NCI-H1436 treated with DMSO at 0.1 percent for 48 hours (cell line): ENCODE measurements around the gene CCND1.
A peak's percentile ranks its signal among the peaks of the same experiment; 100 is the strongest.
"Not testable (repeated sequence)": the region's sequence is repeated elsewhere in the genome, so short reads cannot be mapped to it uniquely, and the experiment has no call there.

Source experiments
- DNase-seq: peaks from one replicate; lab custom pipeline; 2025; lab: John Stamatoyannopoulos, UW

Gene CCND1

DNA sequence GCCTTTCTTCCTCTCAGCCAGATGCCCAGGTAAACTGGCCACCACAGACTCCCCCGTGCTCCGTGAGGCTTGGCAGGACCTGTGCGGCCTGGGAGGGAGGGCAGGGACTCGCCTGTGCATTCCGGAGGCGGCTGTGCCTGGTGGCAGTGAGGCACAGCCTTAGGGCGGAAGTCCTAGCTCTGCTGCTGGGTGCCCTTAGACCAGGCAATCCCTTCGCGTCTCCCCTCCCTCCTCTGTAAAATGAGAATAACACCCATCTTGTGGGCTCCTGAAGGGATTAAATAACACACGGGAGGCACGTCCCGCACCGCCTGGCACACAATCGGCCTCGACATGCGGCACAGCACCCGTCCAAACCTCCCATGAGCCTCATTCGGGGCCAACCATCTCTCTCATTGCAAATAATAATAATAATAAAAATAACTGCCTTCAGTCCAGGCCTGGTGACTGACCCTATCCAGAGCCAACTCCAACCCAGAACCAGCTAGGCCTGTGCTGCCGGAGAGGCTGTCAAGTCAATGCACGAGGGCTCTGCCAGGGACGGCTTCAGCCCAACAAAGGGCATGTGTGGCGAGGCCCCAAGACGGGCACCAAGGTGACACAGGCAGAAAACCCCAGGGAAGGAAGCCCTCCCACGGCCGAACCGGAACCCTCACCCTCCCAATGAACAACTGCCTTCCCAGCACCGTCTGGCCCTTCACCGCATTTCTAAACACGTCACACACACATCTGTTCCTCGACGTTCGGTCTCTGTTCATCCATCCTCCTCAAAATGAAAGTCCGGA lies 26.0 kb downstream of the CCND1 start:
- no peak for DNase-seq

DNA sequence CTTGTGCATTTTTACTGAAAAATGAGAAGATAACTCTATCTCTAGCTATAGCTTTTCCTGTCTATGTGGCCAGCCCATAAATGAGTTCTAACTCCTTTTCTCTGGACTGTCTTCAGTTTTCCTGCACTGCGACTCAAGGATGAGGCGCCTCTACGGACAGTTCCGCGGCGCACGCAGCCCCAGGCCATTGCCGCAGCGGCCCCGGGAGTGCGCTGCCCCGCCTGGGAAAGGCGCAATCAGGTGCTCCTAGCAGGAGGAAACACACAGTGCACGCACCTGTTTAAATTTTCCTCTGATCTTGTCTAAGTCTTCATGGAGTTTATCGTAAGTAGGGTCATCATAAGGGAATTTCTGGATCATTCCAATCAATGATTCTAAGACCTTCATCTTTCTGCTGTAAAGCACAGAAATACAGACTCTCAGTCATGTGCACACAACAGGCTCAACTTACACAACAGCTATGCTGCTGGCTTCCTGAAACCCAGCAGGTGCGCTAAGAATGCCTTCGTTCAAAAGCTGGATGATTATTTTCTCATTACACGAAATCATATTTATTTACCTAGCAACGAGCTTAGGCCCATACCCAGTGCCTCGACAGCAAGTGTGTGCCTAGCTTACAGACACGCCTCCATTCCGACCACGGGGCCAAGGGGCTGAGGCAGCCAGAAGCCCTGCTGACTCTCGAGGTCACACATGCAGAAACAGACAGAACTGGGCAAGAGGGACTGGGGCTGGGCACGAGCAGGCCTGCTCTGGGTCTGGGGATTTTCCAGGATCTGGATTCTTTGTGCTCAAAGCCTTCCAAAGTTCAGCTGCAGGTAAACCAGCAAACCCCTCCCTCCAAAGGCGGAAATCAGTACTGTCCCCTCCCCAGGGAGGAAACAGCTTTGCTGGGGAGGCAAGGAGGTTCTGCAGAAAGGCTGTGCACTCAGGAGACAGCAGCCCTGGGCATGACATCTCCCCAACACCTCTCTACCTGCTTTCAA lies 27.0 kb downstream of the CCND1 start:
- DNase-seq, result peak; percentile 69

DNA sequence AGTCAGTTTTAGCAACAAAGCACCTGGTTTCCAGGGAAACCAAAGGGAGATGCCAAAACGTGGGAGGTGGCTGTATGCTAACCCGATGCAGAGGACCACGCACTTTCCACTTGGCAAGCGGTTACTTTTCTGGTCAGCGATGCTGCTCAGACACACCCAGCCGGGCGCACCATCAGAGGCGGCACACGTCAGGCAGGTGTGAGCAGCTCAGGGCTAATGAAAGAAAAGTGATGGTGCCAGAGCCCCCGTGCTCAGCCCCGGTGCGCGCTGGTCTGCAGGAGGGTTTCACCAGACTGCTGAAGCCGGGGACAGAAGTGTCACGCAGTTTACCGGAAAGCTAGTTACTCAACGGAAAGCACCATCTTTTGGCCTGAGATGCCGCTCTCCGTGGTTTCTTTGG lies 28.5 kb downstream of the CCND1 start:
- DNase-seq, result no peak

DNA sequence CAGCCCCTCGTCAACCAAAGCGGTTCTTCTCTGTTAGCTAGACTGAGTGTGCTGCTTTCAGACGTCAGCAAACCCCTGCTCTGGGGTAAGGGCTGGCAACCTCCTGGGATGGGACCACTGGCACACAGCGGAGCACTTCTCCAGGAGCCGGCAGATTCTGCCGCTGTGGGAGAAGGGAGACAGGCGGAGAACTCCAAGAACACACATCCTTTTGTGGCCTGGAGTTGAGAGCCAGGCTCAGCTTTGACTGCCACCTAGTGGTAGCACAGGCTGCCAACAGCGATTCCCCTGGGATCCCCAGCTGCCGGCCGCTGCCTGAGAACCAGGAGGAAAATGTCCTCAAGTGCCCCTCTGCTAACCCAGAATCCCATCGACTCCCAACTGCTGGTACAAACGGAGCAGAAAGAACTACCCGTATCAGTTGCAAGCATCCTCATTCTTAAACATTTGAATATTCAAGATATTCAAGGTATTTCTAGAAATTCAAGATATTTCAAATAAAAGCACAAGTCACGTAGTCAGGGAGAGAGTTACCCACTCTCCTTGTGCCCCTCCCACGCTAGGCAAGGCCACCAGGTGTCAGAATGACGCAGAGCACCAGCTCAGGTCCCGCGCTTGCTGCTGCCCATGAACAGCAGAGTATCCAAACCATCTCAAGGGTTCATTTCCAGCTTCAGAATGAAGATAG lies 29.3 kb downstream of the CCND1 start:
- DNase-seq, result no peak

DNA sequence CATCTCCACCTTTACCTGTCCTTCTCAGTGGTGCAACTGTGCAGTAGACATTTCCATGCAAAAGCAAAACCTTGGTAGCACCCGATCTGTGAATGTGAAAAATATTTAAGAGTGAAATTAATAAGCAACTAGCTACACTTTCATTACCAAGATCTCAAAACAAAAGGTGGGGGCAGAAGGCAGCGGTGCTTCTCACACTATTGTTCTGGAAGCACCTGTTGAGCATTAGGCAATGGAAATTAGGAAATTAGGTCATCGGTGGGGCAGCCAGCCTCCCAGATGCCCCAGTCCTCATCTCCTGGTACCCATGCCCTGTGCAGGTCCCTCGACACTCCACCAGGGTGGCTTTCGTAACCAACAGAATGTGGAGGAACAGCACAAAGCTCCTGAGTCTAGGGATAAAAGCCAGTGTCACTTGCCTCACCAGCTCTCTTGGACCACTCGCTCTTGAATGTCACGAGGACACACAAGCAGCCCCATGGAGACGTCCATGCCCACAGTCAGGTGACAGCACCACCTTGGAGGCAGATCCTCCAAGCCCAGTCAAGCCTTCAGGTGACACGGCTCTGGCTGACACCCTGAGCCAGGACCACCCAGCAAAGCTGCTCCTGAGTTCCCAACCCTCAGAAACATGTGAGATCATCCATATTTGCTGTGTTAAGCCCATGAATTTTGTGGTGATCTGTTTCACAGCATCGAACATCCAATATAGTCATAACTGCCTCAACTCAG lies 30.9 kb downstream of the CCND1 start:
- DNase-seq, result no peak

DNA sequence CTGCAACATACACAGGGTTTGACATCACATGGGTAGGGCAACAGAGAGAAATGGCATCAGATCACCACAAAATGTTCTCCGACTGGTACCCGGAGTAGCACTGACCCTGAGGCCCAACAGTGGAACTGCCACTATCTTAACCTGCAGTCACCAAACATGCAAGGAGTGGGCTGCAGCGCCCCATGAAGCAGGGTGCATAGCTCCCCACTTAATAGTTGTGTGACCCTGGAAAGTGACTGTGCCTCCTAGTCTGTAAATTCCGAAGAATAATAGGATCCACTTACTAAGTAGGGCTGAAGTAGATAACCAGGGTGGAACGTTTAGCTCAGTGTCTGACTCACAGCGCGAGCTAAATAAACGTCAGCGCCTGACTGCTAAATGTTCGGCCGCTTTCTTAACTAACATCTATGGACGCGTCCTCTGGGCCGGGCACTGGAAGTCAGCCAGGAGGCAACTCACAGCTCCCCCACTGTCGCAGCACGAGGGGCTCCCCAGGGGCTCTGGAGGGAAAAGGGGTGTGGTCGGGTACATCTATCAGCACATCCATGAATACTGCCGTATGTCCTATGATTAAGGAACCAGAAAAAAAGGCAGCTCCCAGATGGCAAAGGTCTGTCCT lies 33.4 kb downstream of the CCND1 start:
- no peak for DNase-seq

DNA sequence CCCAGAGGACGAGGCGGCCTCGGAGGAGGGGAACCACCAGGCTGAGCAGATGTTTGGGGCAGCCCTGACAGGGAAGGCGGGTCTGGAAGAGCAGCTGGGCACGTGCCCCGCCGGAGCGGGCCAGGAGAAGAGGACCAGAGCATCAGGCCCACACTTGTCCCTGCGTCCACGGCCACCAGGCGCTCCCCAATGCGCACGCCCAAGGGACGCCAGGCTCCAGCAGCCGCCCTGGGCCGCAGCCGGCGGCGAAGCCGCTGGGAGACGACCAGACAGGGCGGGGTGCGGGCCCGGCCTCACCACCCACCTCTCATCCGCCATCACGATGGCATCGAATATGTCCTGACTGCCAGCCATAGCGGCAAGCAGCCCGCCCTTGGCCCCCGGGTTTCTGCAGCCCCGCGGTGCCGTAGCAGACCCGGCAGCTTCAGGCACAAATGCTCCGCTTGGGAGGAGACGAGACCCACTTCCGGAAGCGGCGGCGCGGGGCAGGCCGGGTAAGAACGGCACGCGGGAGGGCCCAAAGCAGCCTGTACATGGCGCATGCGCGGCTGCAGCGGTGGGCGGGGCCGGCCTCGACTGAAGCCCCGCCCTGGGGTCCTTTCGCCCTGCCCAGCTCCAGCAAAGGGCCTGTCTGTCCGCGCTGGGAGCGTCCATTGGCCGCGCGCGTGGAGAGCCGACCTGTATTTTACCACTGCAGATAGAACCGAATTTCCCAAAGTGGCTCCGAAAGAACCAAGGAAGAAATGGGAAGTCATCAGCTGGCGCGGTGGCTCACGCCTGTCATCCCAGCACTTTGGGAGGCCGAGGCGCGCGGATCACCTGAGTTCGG lies 34.1 kb downstream of the CCND1 start, which contains the start of gene LTO1:
Gene LTO1 (minus strand): TSS at position 468 of the 829 bp plus-strand sequence. CDS start 114 bp downstream, at position 354.
- DNase-seq, result no peak

DNA sequence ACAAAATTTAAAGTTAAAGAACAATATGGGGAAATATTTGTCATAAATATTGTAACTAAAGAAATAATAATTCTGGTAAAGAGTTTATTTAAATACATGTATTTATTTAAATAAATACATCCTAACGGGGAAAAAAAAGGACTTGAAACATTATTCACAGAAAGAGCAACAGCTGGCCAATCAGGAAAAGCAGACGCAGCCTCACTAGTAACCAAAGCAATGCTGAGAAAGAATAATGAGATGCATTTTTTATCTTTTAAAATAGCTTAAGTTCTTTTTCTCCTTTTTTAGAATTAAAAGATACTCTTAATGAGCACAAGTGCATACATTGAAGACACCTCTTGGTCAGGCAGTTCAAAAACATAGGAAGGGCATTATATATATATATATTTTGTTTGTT lies 36.8 kb downstream of the CCND1 start:
- no peak for DNase-seq

DNA sequence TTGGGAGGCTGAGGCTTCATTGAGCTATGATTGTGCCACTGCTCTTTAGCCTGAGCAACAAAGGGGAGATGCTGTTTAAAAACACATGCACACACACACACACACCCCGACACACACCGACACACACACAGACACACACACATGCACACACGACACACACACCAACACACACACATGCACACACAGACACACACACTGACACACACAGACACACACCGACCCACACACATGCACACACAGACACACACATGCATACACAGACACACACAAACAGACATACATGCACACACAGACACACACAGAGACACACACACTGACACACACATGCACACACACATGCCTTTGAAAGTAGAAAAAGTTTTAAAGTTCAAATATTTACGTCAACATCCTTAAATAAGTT lies 39.7 kb downstream of the CCND1 start:
- DNase-seq, result no peak

DNA sequence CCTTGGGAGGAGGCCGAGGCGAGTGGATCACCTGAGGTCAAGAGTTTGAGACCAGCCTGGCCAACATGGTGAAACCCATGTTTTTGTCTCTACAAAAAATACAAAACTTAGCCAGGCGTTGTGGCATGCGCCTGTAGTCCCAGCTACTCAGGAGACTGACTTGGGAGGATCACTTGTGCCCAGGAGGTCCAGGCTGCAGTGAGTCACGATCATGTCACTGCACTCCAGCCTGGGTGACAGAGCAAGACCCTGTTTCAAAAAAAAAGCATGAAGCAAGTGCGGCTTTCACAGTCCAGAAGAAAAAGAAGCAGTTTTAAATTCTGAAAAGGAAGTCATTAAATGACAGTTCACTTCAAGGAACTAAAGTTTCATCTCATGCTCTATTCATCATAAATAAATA lies 41.3 kb downstream of the CCND1 start:
- DNase-seq, result no peak

DNA sequence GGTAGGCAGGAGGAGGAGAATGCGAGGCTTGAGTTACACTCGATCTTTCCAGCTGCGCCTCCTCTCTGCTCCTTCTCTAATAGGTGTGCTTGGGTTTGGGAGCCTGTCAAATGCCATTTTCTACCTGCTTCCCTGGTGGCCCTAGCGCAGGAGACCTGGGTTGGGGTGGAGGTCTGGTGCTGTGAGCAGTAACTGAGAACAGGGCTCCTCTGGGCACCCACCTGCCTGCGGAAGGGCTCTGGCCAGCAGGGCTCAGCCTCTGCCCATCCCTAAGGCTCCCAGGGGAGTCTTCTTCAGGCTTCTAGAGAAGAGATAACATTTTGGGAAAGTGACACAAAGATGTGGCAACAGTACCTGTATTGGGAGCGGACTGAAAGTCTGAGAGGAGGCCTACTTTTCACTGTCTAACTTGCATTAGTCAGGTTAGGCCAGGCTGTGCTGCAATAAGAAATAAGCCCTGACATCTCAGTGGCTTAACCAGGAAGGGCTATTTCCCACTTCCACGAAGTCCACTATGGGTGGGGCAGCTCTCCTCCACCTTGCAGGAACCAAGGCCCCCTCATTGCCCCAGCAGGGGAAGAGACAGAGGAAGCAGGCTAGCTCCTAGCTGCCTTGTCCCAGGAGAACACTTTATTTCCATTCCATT lies 41.8 kb downstream of the CCND1 start:
- DNase-seq, result no peak

DNA sequence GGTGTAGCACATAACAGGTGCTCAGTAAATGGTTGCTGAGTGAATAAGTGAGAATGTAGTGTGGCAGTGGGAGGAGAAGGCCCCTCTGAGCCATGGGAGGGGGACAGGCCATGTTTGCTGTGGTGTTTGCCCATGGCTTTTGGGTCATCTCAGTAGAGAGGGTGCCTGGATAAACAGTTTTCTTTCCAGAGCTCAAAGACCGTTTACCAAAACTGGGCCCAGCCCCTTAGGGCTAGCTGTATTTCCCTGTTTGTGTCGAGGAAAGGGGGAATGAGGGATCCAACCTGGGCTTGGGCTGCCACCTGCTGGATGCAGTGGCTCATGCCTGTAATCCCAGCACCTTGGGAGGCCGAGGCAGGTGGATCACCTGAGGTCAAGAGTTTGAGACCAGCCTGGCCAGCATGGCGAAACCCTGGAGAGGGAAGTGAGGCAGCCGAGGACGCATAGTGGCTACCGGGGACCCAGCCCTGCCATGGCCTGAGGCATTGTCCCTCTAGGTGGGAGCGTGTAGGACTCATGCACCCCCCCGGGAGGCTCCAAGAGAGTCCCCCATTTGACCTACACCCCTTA lies 42.9 kb downstream of the CCND1 start:
- DNase-seq, result no peak

DNA sequence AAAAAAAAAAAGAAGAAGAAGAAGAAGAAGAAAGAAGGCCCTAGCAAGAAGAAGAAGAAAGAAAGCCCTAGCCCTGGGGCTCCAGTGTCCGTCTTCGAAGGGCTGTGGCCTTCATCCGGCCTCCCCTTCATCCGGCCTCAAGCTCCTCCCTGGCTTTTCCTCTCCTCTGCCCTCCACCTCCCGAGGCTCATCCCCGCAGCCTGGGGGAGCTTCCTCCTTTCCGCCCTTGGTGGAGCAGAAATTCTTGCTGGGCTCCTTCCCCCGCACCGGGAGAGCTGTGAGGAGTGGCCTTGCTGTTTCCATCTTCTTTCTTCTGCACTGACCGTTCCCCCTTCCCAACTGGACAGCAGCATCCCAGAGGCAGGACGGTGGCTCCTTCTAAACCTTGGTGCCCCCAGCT lies 43.7 kb downstream of the CCND1 start:
- no peak for DNase-seq

DNA sequence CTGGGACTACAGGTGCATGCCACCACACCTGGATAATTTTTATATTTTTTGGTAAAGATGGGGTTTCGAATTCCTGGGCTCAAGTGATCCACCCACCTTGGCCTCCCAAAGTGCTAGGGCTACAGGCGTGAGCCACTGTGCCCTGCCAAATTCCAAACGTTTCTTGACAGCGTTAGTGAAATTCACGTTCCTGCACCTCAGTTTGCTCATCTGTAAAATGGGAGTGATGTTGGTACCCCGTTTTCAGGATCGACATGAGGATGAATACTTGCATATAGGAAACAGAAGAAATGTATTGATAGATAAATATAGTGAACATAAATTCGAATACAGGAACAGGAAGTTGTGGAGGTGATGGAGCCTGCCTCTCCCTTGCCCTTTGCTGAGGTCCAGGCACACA lies 44.4 kb downstream of the CCND1 start:
- DNase-seq, result no peak

DNA sequence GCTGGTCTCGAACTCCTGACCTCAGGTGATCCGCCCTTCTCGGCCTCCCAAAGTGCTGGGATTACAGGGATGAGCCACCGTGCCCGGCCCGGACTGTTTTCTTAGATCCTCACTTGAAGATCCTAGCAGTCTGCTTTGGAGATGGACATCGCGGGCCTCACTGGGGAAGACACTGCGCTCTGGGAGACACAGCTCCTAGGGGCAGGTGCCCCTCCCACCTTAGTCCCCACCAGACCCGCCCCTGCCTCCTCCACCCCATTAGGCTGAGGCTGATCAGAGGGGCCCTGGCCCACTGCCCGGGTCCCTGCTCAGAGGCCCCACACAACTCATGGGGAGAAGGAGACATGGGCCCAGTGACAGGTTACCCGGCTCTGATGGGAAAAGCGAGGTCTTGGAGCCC lies 45.5 kb downstream of the CCND1 start:
- no peak for DNase-seq

DNA sequence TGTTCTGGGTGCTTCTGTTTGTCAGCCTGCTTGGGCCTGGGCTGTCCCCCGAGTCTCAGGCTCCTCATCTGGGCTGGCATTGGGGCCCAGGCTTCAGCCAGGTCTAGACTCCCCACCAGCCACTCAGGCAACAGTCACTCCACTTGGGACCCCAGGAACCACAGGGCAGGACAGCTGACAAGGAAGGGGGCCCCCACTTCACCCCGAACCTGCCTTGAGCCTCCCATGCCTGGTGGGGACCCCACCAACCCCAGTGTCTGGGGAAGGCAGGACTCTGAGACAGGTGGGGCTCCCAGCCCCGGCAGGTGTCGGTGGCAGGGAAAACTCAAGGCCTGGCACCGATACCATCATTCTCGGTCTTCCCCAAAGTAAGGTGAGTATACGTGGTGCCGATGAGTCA lies 45.9 kb downstream of the CCND1 start:
- DNase-seq, result no peak

DNA sequence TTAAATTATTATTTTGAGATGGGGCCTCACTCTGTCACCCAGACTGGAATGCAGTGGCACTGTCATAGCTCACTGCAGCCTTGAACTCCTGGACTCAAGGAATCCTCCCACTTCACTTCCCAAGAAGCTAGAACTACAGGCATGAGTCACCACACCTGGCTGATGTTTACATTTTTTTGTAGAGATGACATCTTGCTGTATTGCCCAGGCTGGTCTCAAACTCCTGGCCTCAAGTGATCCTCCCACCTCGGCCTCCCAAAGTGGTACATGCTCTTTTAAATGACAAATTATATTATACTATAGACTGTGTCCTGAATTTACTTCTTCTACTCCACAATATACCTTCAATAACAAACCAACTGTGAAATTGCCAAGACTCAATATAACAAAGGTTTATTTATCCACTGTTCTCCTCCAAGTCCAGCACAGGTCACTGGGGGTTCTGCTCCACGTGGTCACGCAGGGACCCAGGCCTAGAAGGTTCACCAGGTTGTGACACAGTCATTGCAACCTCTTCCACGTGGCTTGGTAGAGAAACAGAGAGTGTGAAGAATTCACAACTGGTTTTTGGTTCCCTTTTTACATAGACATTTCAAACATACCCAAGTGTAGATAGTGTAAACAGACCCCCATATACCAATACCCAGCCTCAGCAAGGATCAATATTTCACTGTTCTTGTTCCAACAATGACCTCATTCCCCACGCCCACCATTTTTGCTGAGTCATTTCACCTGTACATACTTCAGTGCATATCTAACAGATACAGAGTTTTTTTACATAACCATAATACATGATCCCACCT lies 47.2 kb downstream of the CCND1 start:
- not testable (repeated sequence) for DNase-seq

DNA sequence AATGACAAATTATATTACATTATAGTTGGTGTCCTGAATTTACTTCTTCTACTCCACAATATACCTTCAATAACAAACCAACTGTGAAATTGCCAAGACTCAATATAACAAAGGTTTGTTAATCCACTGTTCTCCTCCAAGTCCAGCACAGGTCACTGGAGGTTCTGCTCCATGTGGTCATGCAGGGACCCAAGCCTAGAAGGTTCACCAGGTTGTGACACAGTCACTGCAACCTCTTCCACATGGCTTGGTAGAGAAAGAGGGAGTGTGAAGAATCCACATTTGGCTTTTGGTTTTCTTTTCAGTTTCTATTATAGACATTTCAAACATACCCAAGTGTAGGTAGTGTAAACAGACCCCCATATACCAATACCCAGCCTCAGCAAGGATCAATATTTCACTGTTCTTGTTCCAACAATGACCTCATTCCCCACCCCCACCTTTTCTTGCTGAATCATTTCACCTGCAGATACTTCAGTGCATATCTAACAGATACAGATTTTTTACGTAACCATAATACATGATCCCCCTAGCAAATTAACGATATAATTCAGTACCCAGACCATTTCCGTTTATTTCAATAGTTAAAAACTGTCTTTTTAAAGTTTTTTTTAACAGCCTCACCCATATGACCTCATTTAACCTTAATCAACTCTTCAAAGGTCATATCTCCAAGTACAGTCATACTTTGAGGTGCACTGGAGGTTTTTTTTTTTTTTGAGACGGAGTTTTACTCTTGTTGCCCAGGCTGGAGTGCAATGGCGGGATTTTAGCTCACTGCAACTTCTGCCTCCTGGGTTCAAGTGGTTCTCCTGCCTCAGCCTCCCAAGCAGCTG lies 48.7 kb downstream of the CCND1 start:
- DNase-seq, result no peak
